GM18526 (cell line): ENCODE data around the gene IL1RL1.

ENCODE experiments used
- POLR2A ChIP-seq: IDR thresholded peaks from 3 replicates; pipeline ENCODE4 v1.6.1; 2011; ENCODE audit not compliant: insufficient read length; ENCODE audit errors: extremely low read depth

IL1RL1 gene

GRCh38 chr2:102337481-102338386 is 26.4 kb downstream of the IL1RL1 start:
- TF ChIP-seq POLR2A, result no peak

- TF ChIP-seq POLR2A, result no peak
These were observed 29.4 kb downstream of the IL1RL1 start for GRCh38 chr2:102340778-102341177.

GRCh38 chr2:102342888-102343287 is 31.5 kb downstream of the IL1RL1 start:
- TF ChIP-seq POLR2A, result no peak

- TF ChIP-seq POLR2A, result no peak
These were observed 33.0 kb downstream of the IL1RL1 start for GRCh38 chr2:102344397-102344796.

GRCh38 chr2:102345329-102345920 is 34.1 kb downstream of the IL1RL1 start:
- no peak for TF ChIP-seq POLR2A

- TF ChIP-seq POLR2A, result no peak
These were observed 35.2 kb downstream of the IL1RL1 start for GRCh38 chr2:102346381-102347130.

GRCh38 chr2:102350137-102350793 is 38.9 kb downstream of the IL1RL1 start:
- TF ChIP-seq POLR2A, result no peak

- TF ChIP-seq POLR2A, result no peak
These were observed 44.4 kb downstream of the IL1RL1 start, which contains the start of gene IL18R1 for GRCh38 chr2:102355526-102356380. Gene IL18R1, plus strand, starts transcription at chr2:102355796. Its CDS starts 6,865 bp downstream, at chr2:102362661.

GRCh38 chr2:102356381-102356712 is 45.0 kb downstream of the IL1RL1 start:
- TF ChIP-seq POLR2A, result no peak

GRCh38 chr2:102356741-102357140 is 45.4 kb downstream of the IL1RL1 start:
- no peak for TF ChIP-seq POLR2A

- no peak for TF ChIP-seq POLR2A
These were observed 46.6 kb downstream of the IL1RL1 start for GRCh38 chr2:102357937-102358336.

GRCh38 chr2:102358496-102358895 is 47.1 kb downstream of the IL1RL1 start:
- no peak for TF ChIP-seq POLR2A

GRCh38 chr2:102359527-102359926 is 48.2 kb downstream of the IL1RL1 start:
- TF ChIP-seq POLR2A, result no peak

- no peak for TF ChIP-seq POLR2A
These were observed 50.4 kb downstream of the IL1RL1 start for GRCh38 chr2:102361632-102362241.
